ENCODE results near the gene GADD45G.

DNA sequence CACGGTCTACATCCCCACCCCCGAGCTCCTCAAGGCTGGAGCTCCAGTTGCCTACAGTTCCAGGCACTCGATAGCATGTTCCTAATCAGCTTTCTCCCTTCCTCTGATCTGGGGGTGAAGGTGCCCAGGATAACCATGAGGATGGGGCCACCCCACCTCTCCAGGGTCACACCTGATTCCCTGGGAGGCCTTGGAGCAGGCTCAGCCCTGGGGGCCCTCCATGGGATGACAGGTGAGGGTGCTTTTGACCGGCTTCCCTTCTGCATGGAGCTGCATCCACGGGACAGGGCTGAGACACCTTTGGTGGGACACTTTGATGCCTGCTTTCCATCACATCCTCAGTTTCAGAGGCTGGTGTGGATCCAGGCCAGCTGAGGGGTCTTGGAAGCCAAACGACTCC is 28.6 kb downstream of the GADD45G start:
- TF ChIP-seq GATA2 (IDR thresholded peaks at IDR 0.05; ENCODE audit: low read depth, low read length) (no peak), GATA3 (IDR thresholded peaks at IDR 0.05; ENCODE audit: low read depth, low read length) (no peak)
